Epidermal melanocyte (primary cell): ENCODE data around the gene VMAC.
A peak's percentile ranks its signal among the peaks of the same experiment; 100 is the strongest.

ENCODE experiments used
- DNase-seq: peaks from one replicate; pipeline ENCODE4 v3.0.0; 2011; ENCODE audit warnings: low spot score; ENCODE audit not compliant: insufficient read length

Gene VMAC

GRCh38 chr19:5927441-5927821 lies 22.8 kb downstream of the VMAC start:
- no peak for DNase-seq

- no peak for DNase-seq
Observed at GRCh38 chr19:5929179-5929578, 24.5 kb downstream of the VMAC start.

GRCh38 chr19:5929625-5930024 lies 25.0 kb downstream of the VMAC start:
- DNase-seq = no peak

GRCh38 chr19:5931251-5931650 lies 26.6 kb downstream of the VMAC start:
- DNase-seq = no peak

GRCh38 chr19:5932146-5932545 lies 27.5 kb downstream of the VMAC start:
- DNase-seq = no peak

- DNase-seq = no peak
Observed at GRCh38 chr19:5932609-5933262, 28.1 kb downstream of the VMAC start.

GRCh38 chr19:5933391-5934068 lies 28.9 kb downstream of the VMAC start:
- DNase-seq = no peak

GRCh38 chr19:5934069-5934401 lies 29.4 kb downstream of the VMAC start:
- no peak for DNase-seq

GRCh38 chr19:5934774-5935472 lies 30.3 kb downstream of the VMAC start:
- DNase-seq = peak; percentile 52

- DNase-seq = no peak
Observed at GRCh38 chr19:5935473-5936291, 31.0 kb downstream of the VMAC start.

- DNase-seq = no peak
Observed at GRCh38 chr19:5936292-5936592, 31.6 kb downstream of the VMAC start.

GRCh38 chr19:5937550-5937949 lies 32.9 kb downstream of the VMAC start:
- no peak for DNase-seq

- no peak for DNase-seq
Observed at GRCh38 chr19:5940260-5941208, 35.9 kb downstream of the VMAC start.

GRCh38 chr19:5941673-5942072 lies 37.0 kb downstream of the VMAC start:
- no peak for DNase-seq

GRCh38 chr19:5943045-5943444 lies 38.4 kb downstream of the VMAC start:
- DNase-seq = no peak

- no peak for DNase-seq
Observed at GRCh38 chr19:5943623-5944022, 39.0 kb downstream of the VMAC start.

- peak; percentile 52 for DNase-seq
Observed at GRCh38 chr19:5947435-5947834, 42.8 kb downstream of the VMAC start.

- no peak for DNase-seq
Observed at GRCh38 chr19:5948752-5949564, 44.3 kb downstream of the VMAC start.

- no peak for DNase-seq
Observed at GRCh38 chr19:5949792-5950305, 45.2 kb downstream of the VMAC start.

- no peak for DNase-seq
Observed at GRCh38 chr19:5950741-5951140, 46.1 kb downstream of the VMAC start.
